ENCODE data around the gene ATPAF1. TPM values are rescaled to one million over a fixed set of nuclear protein-coding genes. Genes with fewer than 3 reads are reported as not detected.

Gene ATPAF1
- total RNA-seq, 6 experiments from 2014 or later, result 32.7 to 42.9 (median 41.5) TPM

- no peak for TF ChIP-seq CTCF (IDR thresholded peaks at IDR 0.05)
- H3K27me3 Mint-ChIP-seq (ENCODE audit: insufficient read depth), result no peaks in the 10 kb centered on the region
- peaks cover 9% of the 10 kb centered on the region; the same call in 1 of the 2 replicates for H3K9me3 Mint-ChIP-seq
- peaks cover 11% of the 10 kb centered on the region; the same call in 1 of the 2 replicates for H3K4me1 Mint-ChIP-seq (ENCODE audit: low read depth)
- peaks cover 46% of the 10 kb centered on the region for H3K36me3 Mint-ChIP-seq (ENCODE audit: low read depth)
- no peak for DNase-seq
- H3K27ac Mint-ChIP-seq, result no peak overlapping the region
- H3K4me3 Mint-ChIP-seq, result no peak overlapping the region
These were observed 75.3 kb downstream of the ATPAF1 start for GRCh38 chr1:46592823-46593222.

DNA sequence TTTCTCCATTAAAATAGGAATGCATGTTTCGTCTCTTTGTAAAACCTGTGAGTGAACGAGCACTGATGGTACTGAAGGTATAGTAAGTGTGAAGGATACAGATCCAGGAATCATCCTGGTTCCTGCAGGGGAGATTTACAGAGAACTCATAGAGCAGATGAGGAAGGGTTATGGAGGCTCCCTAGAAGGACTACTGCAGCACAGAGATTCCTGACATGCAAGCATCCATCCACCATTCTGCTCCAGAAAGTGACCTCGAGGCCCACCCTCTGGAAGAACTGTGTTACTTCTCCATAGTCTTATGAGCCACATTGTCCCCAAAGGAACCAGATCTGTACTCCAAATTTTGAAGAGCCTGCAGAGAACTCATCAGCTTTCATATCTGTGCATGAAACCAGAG is 78.6 kb downstream of the ATPAF1 start:
- Mint-ChIP-seq H3K27ac (no peak overlapping the region), H3K27me3 (ENCODE audit: insufficient read depth) (no peaks in the 10 kb centered on the region), H3K9me3 (peaks cover 9% of the 10 kb centered on the region; the same call in 1 of the 2 replicates), H3K4me3 (no peak overlapping the region), H3K36me3 (ENCODE audit: low read depth) (peaks cover 48% of the 10 kb centered on the region), H3K4me1 (ENCODE audit: low read depth) (no peaks in the 10 kb centered on the region)
- TF ChIP-seq CTCF (IDR thresholded peaks at IDR 0.05), result no peak
- DNase-seq, result no peak

- TF ChIP-seq CTCF (IDR thresholded peaks at IDR 0.05), result no peak
- DNase-seq, result no peak
- Mint-ChIP-seq H3K36me3 (ENCODE audit: low read depth) (peaks cover 41% of the 10 kb centered on the region), H3K4me3 (no peak overlapping the region), H3K4me1 (ENCODE audit: low read depth) (no peaks in the 10 kb centered on the region), H3K27ac (no peak overlapping the region), H3K27me3 (ENCODE audit: insufficient read depth) (no peaks in the 10 kb centered on the region; the same call in 1 of the 2 replicates), H3K9me3 (peaks cover 9% of the 10 kb centered on the region; the same call in 1 of the 2 replicates)
These were observed 81.1 kb downstream of the ATPAF1 start for GRCh38 chr1:46587069-46587468.

GRCh38 chr1:46585312-46585938 is 82.7 kb downstream of the ATPAF1 start:
- peaks cover 12% of the 10 kb centered on the region for H3K4me1 Mint-ChIP-seq (ENCODE audit: low read depth)
- H3K4me3 Mint-ChIP-seq, result no peak overlapping the region
- peaks cover 9% of the 10 kb centered on the region; the same call in 1 of the 2 replicates for H3K9me3 Mint-ChIP-seq
- no peak for TF ChIP-seq CTCF (IDR thresholded peaks at IDR 0.05)
- H3K27me3 Mint-ChIP-seq (ENCODE audit: insufficient read depth), result no peaks in the 10 kb centered on the region; the same call in 1 of the 2 replicates
- DNase-seq, result no peak
- no peak overlapping the region for H3K27ac Mint-ChIP-seq
- H3K36me3 Mint-ChIP-seq (ENCODE audit: low read depth), result peaks cover 38% of the 10 kb centered on the region

GRCh38 chr1:46583494-46583893 is 84.7 kb downstream of the ATPAF1 start:
- peaks cover 13% of the 10 kb centered on the region for H3K4me1 Mint-ChIP-seq (ENCODE audit: low read depth)
- DNase-seq, result no peak
- no peak overlapping the region for H3K4me3 Mint-ChIP-seq
- H3K9me3 Mint-ChIP-seq, result no peaks in the 10 kb centered on the region
- H3K27ac Mint-ChIP-seq, result no peak overlapping the region
- no peak for TF ChIP-seq CTCF (IDR thresholded peaks at IDR 0.05)
- peaks cover 29% of the 10 kb centered on the region for H3K36me3 Mint-ChIP-seq (ENCODE audit: low read depth)
- no peaks in the 10 kb centered on the region; the same call in 1 of the 2 replicates for H3K27me3 Mint-ChIP-seq (ENCODE audit: insufficient read depth)

All from HFFc6 (cell line).